GM19467 (cell line): ENCODE data around the gene SPTLC1.
A peak's percentile ranks its signal among the peaks of the same experiment; 100 is the strongest.
"Not testable (repeated sequence)": the region's sequence is repeated elsewhere in the genome, so short reads cannot be mapped to it uniquely, and the experiment has no call there.

Source experiments
- ATAC-seq: cut with Tn5 transposase; IDR thresholded peaks from one replicate; pipeline ENCODE4 v1.9.1; 2021; ENCODE audit warnings: mild to moderate bottlenecking, moderate library complexity; ENCODE audit not compliant: unreplicated experiment

Gene SPTLC1

GRCh38 chr9:92115071-92115858, at the start of gene SPTLC1:
Gene SPTLC1, minus strand, starts transcription at chr9:92115413. Its CDS starts 43 bp downstream, at chr9:92115370.
- ATAC-seq, result peak; percentile 88

- ATAC-seq, result no peak
Measured at GRCh38 chr9:92164975-92165374, 49.8 kb upstream of the SPTLC1 start.

- no peak for ATAC-seq
Measured at GRCh38 chr9:92164490-92164889, 49.3 kb upstream of the SPTLC1 start.

- no peak for ATAC-seq
Measured at GRCh38 chr9:92163276-92163675, 48.1 kb upstream of the SPTLC1 start.

GRCh38 chr9:92160786-92161185, 45.6 kb upstream of the SPTLC1 start:
- ATAC-seq, result no peak

GRCh38 chr9:92159058-92159457, 43.8 kb upstream of the SPTLC1 start:
- ATAC-seq, result no peak

GRCh38 chr9:92158097-92158601, 42.9 kb upstream of the SPTLC1 start:
- ATAC-seq, result no peak

GRCh38 chr9:92155736-92156135, 40.5 kb upstream of the SPTLC1 start:
- ATAC-seq, result not testable (repeated sequence)

GRCh38 chr9:92155221-92155620, 40.0 kb upstream of the SPTLC1 start:
- ATAC-seq, result no peak

- not testable (repeated sequence) for ATAC-seq
Measured at GRCh38 chr9:92153466-92154415, 38.5 kb upstream of the SPTLC1 start.

GRCh38 chr9:92151691-92152393, 36.6 kb upstream of the SPTLC1 start:
- ATAC-seq, result no peak

GRCh38 chr9:92150501-92151470, 35.6 kb upstream of the SPTLC1 start:
- ATAC-seq, result not testable (repeated sequence)

GRCh38 chr9:92147852-92148180, 32.6 kb upstream of the SPTLC1 start:
- no peak for ATAC-seq

- ATAC-seq, result no peak
Measured at GRCh38 chr9:92147030-92147851, 32.0 kb upstream of the SPTLC1 start.

- no peak for ATAC-seq
Measured at GRCh38 chr9:92146610-92147009, 31.4 kb upstream of the SPTLC1 start.

GRCh38 chr9:92145784-92146183, 30.6 kb upstream of the SPTLC1 start:
- ATAC-seq, result not testable (repeated sequence)

- no peak for ATAC-seq
Measured at GRCh38 chr9:92142329-92142728, 27.1 kb upstream of the SPTLC1 start.

GRCh38 chr9:92141144-92142129, 26.2 kb upstream of the SPTLC1 start:
- ATAC-seq, result no peak
